Left lung (tissue), 10 donors: ENCODE measurements around the gene RIGI. TPM values are rescaled to one million over a fixed set of nuclear protein-coding genes. Genes with fewer than 3 reads are reported as not detected.

Experiments
- ATAC-seq: fragments of 200-7000 bp; cut with Tn5 transposase; one replicate; pipeline ENCODE4 v1.9.1; 2020; ENCODE audit warnings: moderate library complexity
- DNase-seq, 4 donors: peaks; one replicate each; pipeline ENCODE4 v3.0.0-alpha.2; 2013 to 2020
- H3K27ac ChIP-seq, 2 donors: fragments of 200-600 bp; sonication (generic) in 1 of 2; one replicate each; pipeline versions ENCODE4 v1.5.0 to v1.8.0; 2020 to 2021
- H3K27me3 ChIP-seq, 2 donors: fragments of 200-600 bp; sonication (generic) in 1 of 2; one replicate each; pipeline versions ENCODE4 v1.5.0 to v1.8.0; 2020 to 2021
- H3K36me3 ChIP-seq, 2 donors: fragments of 200-600 bp; sonication (generic) in 1 of 2; one replicate each; pipeline versions ENCODE4 v1.5.0 to v1.8.0; 2020 to 2021
- H3K4me1 ChIP-seq, 2 donors: fragments of 200-600 bp; one replicate each; pipeline ENCODE4 v1.8.0; 2021
- H3K4me3 ChIP-seq, 2 donors: fragments of 200-600 bp; sonication (generic) in 1 of 2; one replicate each; pipeline versions ENCODE4 v1.5.0 to v1.8.0; 2020 to 2021; ENCODE audit warnings: mild to moderate bottlenecking in 1 of 2
- H3K9me3 ChIP-seq, 2 donors: fragments of 200-600 bp; sonication (generic) in 1 of 2; one replicate each; pipeline versions ENCODE4 v1.5.0 to v1.8.0; 2020 to 2021
- CTCF ChIP-seq, 2 donors: fragments of 200-600 bp; sonication (generic) in 1 of 2; IDR thresholded peaks; one replicate each; pipeline versions ENCODE4 v1.5.0 to v1.8.0; 2021; ENCODE audit warnings: antibody characterized with exemption in 2 of 2
- intact Hi-C, 2 donors: fragments of 100-400 bp; cut with DNase I; formaldehyde crosslinking; loops; one replicate each; pipeline versions ENCODE4 v1.11.2 to v1.14.2; 2022
- polyA plus RNA-seq, 6 donors: library from polyadenylated mRNA; unstranded; fragments of 120-200 nt; gene quantifications; one replicate each; pipeline ENCODE4 v1.2.1, GENCODE V29; 2013; ENCODE audit not compliant: insufficient read length in 6 of 6
- total RNA-seq, 2 donors: library from RNA; stranded (reverse); fragmentation: NEBNext Ultra II Directional; extraction: Animal tissue kit (Norgen Biotek cat#: 25700); gene quantifications; one replicate each; pipeline ENCODE4 v1.2.1, GENCODE V29; 2021
- donor health status: DM: no; HTN: yes; CAD: no.
- donor health status: DM: no; HTN: no; CAD: no.

The RIGI gene
- total and polyA plus RNA-seq, 8 donors, result 11.2 to 15.6 (median 13.7) TPM

GRCh38 chr9:32487981-32488380 lies 38.0 kb downstream of the RIGI start:
- DNase-seq, result no peak
- Histone ChIP-seq H3K27me3 (no peaks in the 10 kb centered on the region), H3K4me1 (no peaks in the 10 kb centered on the region), H3K4me3 (no peak overlapping the region), H3K27ac (no peak overlapping the region), H3K9me3 (no peaks in the 10 kb centered on the region), H3K36me3 (peaks cover 0 to 88% of the 10 kb centered on the region in 2 donors)
- TF ChIP-seq CTCF (IDR thresholded peaks at IDR 0.05), result no peak
- intact Hi-C loops, result no loop called here
- ATAC-seq, result no peak

GRCh38 chr9:32486839-32487562 lies 39.0 kb downstream of the RIGI start:
- Histone ChIP-seq H3K4me3 (no peak overlapping the region), H3K27me3 (no peaks in the 10 kb centered on the region), H3K36me3 (peaks cover 0 to 90% of the 10 kb centered on the region in 2 donors), H3K4me1 (no peaks in the 10 kb centered on the region), H3K27ac (no peak overlapping the region), H3K9me3 (no peaks in the 10 kb centered on the region)
- ATAC-seq (no peak), DNase-seq (no peak)
- intact Hi-C loops, result no loop called here
- TF ChIP-seq CTCF (IDR thresholded peaks at IDR 0.05), result no peak

GRCh38 chr9:32483343-32483742 lies 42.7 kb downstream of the RIGI start:
- peaks cover 0 to 98% of the 10 kb centered on the region in 2 donors for H3K36me3 ChIP-seq
- no peak for TF ChIP-seq CTCF (IDR thresholded peaks at IDR 0.05)
- ATAC-seq (no peak), DNase-seq (no peak)
- H3K9me3 ChIP-seq, result no peaks in the 10 kb centered on the region
- no peak overlapping the region for H3K4me3 ChIP-seq
- H3K27ac ChIP-seq, result no peak overlapping the region
- H3K27me3 ChIP-seq, result no peaks in the 10 kb centered on the region
- H3K4me1 ChIP-seq, result no peaks in the 10 kb centered on the region
- intact Hi-C loops, result no loop called here

Other genes with a start within 250 kb of the RIGI start
- 10 to 100 TPM; 40.2 to 45.1 TPM for gene ACO1, start 141.6 kb downstream of the RIGI start, total RNA-seq
- gene ACO1, start 141.6 kb downstream of the RIGI start, polyA plus RNA-seq, result 10 to 100 TPM; 28.6 to 35.4 (median 31.5) TPM
- gene SMIM27, start 26.1 kb upstream of the RIGI start, total RNA-seq, result 10 to 100 TPM in 1 of 2 donors, 1 to 10 TPM in 1; 8.0 to 14.4 TPM
- 10 to 100 TPM in 5 of 6 donors, 1 to 10 TPM in 1; 9.5 to 13.0 (median 11.4) TPM for gene SMIM27, start 26.1 kb upstream of the RIGI start, polyA plus RNA-seq
- 10 to 100 TPM; 13.2 to 15.1 TPM for gene TOPORS, start 26.4 kb upstream of the RIGI start, total RNA-seq
- gene TOPORS, start 26.4 kb upstream of the RIGI start, polyA plus RNA-seq, result 10 to 100 TPM; 25.8 to 32.5 (median 28.9) TPM
- gene NDUFB6, start 47.0 kb upstream of the RIGI start, total RNA-seq, result 10 to 100 TPM; 44.1 to 51.2 TPM
- 10 to 100 TPM; 51.0 to 61.0 (median 53.1) TPM for gene NDUFB6, start 47.0 kb upstream of the RIGI start, polyA plus RNA-seq
- gene TAF1L, start 109.5 kb upstream of the RIGI start, total RNA-seq, result under 1 TPM in 1 of 2 donors, not detected in 1; 0.03 TPM
- under 1 TPM; 0.04 to 0.22 (median 0.13) TPM for gene TAF1L, start 109.5 kb upstream of the RIGI start, polyA plus RNA-seq